ENCODE measurements around the gene SV2A.
"Not testable (repeated sequence)": the region's sequence is repeated elsewhere in the genome, so short reads cannot be mapped to it uniquely, and the experiment has no call there.

SV2A gene

DNA sequence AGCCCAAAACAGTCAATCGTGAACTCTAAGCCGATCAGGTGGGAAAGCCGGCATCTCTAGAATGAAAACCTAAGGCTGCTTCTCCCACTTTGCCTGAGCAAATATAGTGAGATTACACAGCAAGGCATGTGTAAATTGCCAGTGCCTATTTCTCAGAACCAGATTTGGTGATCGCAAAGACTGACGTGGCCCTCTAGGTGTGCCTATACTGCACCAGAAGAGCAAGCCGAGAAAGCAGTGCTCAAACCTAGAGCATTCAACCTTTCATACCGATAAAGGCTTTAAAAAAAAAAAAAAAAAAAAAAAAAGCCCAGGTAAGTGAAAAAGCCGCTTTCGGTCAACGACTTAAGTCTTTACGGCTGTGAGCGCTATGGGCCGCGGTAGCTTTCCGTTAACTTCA is 57.4 kb downstream of the SV2A start:
- H3K4me1 ChIP-seq (ENCODE audit: control insufficient read depth in 1 of 2, insufficient read depth in 2 of 2, low read length in 2 of 2); H3K36me3 ChIP-seq (ENCODE audit: control insufficient read depth in 1 of 2, insufficient read depth in 2 of 2, low read length in 2 of 2); H3K27me3 ChIP-seq (ENCODE audit: low read depth, low read length): not testable (repeated sequence)

More for the DNA sequence above, 57.4 kb downstream of the SV2A start:
- H3K27ac ChIP-seq (ENCODE audit: low read length); H3K9me3 ChIP-seq (ENCODE audit: control insufficient read depth in 1 of 2, low read length in 2 of 2); H3K4me3 ChIP-seq (ENCODE audit: low read depth in 1 of 2, low read length in 2 of 2): not testable (repeated sequence)
